ENCODE results near the gene RBM28. TPM values are rescaled to one million over a fixed set of nuclear protein-coding genes. Genes with fewer than 3 reads are reported as not detected.
"Not testable (repeated sequence)": the region's sequence is repeated elsewhere in the genome, so short reads cannot be mapped to it uniquely, and the experiment has no call there.

Gene RBM28
- total RNA-seq, 2 donors from 2014 or later = 13.8 to 29.7 TPM

DNA sequence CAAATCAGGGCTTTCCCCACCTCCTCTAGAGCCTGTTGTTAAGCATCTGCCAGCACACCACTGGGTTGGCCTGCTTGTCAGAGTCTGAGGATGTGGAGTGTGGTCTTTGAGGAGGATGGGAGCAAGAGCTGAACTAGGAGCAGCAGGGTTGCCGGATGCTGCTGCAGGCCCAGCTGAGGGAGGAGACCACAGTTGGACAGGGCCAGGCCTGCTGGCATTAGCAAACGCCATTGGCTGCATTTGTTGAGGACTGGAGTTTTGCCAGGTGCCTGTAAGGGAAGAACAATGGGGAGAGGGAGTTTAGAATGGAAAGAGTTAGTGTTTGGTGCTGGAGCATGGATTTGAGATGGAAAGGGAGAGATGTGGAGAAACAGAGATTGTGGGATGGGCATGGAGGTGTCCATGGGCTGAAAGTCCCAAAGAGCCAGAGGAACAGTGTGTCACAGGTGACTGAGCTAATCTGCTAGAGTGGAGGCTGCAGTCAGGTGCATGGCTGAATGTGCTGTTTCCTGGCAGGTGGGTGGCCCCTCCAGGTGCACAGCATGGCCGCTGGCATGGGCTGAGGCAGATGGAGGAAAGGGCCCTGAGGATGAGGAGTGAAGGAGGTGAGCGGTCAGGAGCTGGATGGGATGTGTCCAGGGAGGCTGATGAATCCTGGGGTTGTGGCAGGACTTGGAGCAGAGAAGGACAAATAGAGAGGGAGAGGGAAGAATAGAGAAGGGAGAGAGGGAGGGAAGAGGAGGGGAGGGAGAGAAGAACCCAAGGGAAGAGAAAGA, 61.9 kb downstream of the RBM28 start:
- TF ChIP-seq POLR2AphosphoS5 (IDR thresholded peaks at IDR 0.05) = no peak
- TF ChIP-seq, protein P1, sequence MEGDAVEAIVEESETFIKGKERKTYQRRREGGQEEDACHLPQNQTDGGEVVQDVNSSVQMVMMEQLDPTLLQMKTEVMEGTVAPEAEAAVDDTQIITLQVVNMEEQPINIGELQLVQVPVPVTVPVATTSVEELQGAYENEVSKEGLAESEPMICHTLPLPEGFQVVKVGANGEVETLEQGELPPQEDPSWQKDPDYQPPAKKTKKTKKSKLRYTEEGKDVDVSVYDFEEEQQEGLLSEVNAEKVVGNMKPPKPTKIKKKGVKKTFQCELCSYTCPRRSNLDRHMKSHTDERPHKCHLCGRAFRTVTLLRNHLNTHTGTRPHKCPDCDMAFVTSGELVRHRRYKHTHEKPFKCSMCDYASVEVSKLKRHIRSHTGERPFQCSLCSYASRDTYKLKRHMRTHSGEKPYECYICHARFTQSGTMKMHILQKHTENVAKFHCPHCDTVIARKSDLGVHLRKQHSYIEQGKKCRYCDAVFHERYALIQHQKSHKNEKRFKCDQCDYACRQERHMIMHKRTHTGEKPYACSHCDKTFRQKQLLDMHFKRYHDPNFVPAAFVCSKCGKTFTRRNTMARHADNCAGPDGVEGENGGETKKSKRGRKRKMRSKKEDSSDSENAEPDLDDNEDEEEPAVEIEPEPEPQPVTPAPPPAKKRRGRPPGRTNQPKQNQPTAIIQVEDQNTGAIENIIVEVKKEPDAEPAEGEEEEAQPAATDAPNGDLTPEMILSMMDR (IDR thresholded peaks at IDR 0.05) = no peak
- no peak for TF ChIP-seq POLR2A (IDR thresholded peaks at IDR 0.05)
- Histone ChIP-seq H3K27ac (no peak overlapping the region), H3K9me3 (no peaks in the 10 kb centered on the region), H3K4me3 (no peak overlapping the region), H3K27me3 (replicated peaks; ENCODE audit: insufficient read depth) (no peaks in the 10 kb centered on the region), H3K4me1 (replicated peaks) (no peaks in the 10 kb centered on the region), H3K36me3 (no peaks in the 10 kb centered on the region)
- intact Hi-C loops (cut with DNase I) = no loop called here
- no peak for DNase-seq (ENCODE audit: low spot score)
- whole genome bisulfite sequencing = 67% methylated on average over 4 of the region's 4 CpGs

- H3K27me3 ChIP-seq (replicated peaks; ENCODE audit: insufficient read depth); intact Hi-C loops (cut with DNase I); H3K27ac ChIP-seq; H3K9me3 ChIP-seq; DNase-seq (ENCODE audit: low spot score); H3K36me3 ChIP-seq; H3K4me3 ChIP-seq; H3K4me1 ChIP-seq (replicated peaks): not testable (repeated sequence)
- WGBS = 94% methylated on average over 1 of the region's 1 CpG
Measured at GRCh38 chr7:128280451-128280850, 63.3 kb downstream of the RBM28 start.

DNA sequence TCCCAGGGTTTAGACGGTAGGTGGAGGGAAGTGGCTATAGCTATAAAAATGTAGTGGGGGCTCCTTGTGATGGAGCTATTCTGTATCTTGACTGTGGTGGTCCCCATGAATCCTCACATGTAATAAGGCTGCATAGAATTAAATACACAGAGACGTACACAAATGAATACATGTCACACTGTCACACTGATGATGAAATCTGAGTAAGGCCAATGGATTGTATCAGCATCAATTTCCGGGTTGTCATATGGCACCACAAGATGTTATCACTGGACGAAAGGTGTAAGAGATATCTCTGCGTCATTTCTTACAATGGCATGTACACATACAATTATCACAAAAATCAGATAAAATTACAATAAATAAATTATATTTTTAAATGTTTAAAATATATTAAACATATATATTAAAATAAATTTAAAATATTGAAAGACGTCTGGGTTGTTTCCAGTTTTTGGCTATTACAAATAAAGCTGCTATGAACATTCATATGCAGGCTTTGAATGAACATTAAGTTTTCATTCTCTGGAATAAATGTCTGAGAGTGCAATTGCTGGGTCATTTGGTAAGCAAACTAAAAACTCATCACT, 64.5 kb downstream of the RBM28 start:
- no peaks in the 10 kb centered on the region for H3K9me3 ChIP-seq
- no peaks in the 10 kb centered on the region for H3K36me3 ChIP-seq
- no peak for DNase-seq (ENCODE audit: low spot score)
- no peaks in the 10 kb centered on the region for H3K27me3 ChIP-seq (replicated peaks; ENCODE audit: insufficient read depth)
- H3K27ac ChIP-seq = no peak overlapping the region
- H3K4me1 ChIP-seq (replicated peaks) = no peaks in the 10 kb centered on the region
- no peak overlapping the region for H3K4me3 ChIP-seq
- no peak for TF ChIP-seq POLR2AphosphoS5 (IDR thresholded peaks at IDR 0.05)
- TF ChIP-seq POLR2A (IDR thresholded peaks at IDR 0.05) = no peak
- TF ChIP-seq, protein P1 (IDR thresholded peaks at IDR 0.05) = no peak
- intact Hi-C loops (cut with DNase I) = no loop called here
- WGBS = 89% methylated on average over 6 of the region's 6 CpGs

DNA sequence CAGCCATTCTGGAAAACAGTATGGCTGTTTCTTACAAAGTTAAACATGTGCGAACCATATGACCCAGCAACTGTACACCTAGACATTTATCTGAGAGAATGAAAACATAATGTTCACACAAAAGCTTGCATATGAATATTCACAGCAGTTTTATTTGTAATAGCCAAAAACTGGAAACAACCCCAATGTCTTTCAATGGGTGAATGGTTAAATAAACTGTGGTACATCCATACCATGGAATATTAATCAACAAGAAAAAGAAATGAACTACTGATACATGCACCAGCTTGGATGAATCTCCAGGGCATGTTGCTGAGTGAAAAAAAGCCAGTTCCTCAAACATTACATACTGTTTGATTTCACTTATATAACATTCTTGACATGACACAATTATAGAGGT, 65.3 kb downstream of the RBM28 start:
- DNase-seq (ENCODE audit: low spot score) = no peak
- intact Hi-C loops (cut with DNase I) = no loop called here
- WGBS = 87% methylated on average over 1 of the region's 1 CpG
- TF ChIP-seq POLR2AphosphoS5 (IDR thresholded peaks at IDR 0.05) = no peak
- TF ChIP-seq, protein P1 (IDR thresholded peaks at IDR 0.05) = no peak
- TF ChIP-seq POLR2A (IDR thresholded peaks at IDR 0.05) = no peak
- no peaks in the 10 kb centered on the region for H3K4me1 ChIP-seq (replicated peaks)
- no peaks in the 10 kb centered on the region for H3K36me3 ChIP-seq
- no peak overlapping the region for H3K27ac ChIP-seq
- no peaks in the 10 kb centered on the region for H3K9me3 ChIP-seq
- H3K4me3 ChIP-seq = no peak overlapping the region
- no peaks in the 10 kb centered on the region for H3K27me3 ChIP-seq (replicated peaks; ENCODE audit: insufficient read depth)

- no peaks in the 10 kb centered on the region for H3K27me3 ChIP-seq (replicated peaks; ENCODE audit: insufficient read depth)
- H3K4me3 ChIP-seq = no peak overlapping the region
- H3K9me3 ChIP-seq = no peaks in the 10 kb centered on the region
- no peaks in the 10 kb centered on the region for H3K4me1 ChIP-seq (replicated peaks)
- no peaks in the 10 kb centered on the region for H3K36me3 ChIP-seq
- H3K27ac ChIP-seq = no peak overlapping the region
- no peak for DNase-seq (ENCODE audit: low spot score)
- TF ChIP-seq POLR2AphosphoS5 (IDR thresholded peaks at IDR 0.05) (no peak), POLR2A (IDR thresholded peaks at IDR 0.05) (no peak)
- TF ChIP-seq, protein P1 (IDR thresholded peaks at IDR 0.05) = no peak
- WGBS = 82% methylated on average over 4 of the region's 4 CpGs
- intact Hi-C loops (cut with DNase I) = no loop called here
Measured at GRCh38 chr7:128275681-128276080, 68.0 kb downstream of the RBM28 start.
